HTERT RPE-1 (cell line): ENCODE measurements around the gene PDE1A.

ENCODE experiments used
- in situ Hi-C: fragments of 300-500 bp; cut with MboI; formaldehyde crosslinking; loops from 4 replicates; pipeline ENCODE4 v1.14.3; 2020; ENCODE audit warnings: low sequenced_read_pairs

The PDE1A gene

GRCh38 chr2:182144041-182144775 is 282.6 kb downstream of the PDE1A start:
- in situ Hi-C loops = no loop called here

- in situ Hi-C loops = no loop called here
These were observed 284.8 kb downstream of the PDE1A start for GRCh38 chr2:182142062-182142461.

GRCh38 chr2:182134201-182134600 is 292.6 kb downstream of the PDE1A start:
- in situ Hi-C loops = no loop called here

- in situ Hi-C loops = no loop called here
These were observed 293.5 kb downstream of the PDE1A start for GRCh38 chr2:182133195-182133891.

GRCh38 chr2:182132605-182133004 is 294.2 kb downstream of the PDE1A start:
- in situ Hi-C loops = no loop called here

- in situ Hi-C loops = no loop called here
These were observed 297.8 kb downstream of the PDE1A start for GRCh38 chr2:182128821-182129707.

GRCh38 chr2:182117196-182117595 is 309.6 kb downstream of the PDE1A start:
- in situ Hi-C loops = no loop called here

GRCh38 chr2:182116774-182117173 is 310.1 kb downstream of the PDE1A start:
- in situ Hi-C loops = no loop called here

GRCh38 chr2:182115258-182115657 is 311.6 kb downstream of the PDE1A start:
- in situ Hi-C loops = no loop called here

- in situ Hi-C loops = no loop called here
These were observed 313.5 kb downstream of the PDE1A start for GRCh38 chr2:182113334-182113733.

GRCh38 chr2:182110347-182110746 is 316.5 kb downstream of the PDE1A start:
- in situ Hi-C loops = no loop called here

GRCh38 chr2:182103526-182103925 is 323.3 kb downstream of the PDE1A start:
- in situ Hi-C loops = no loop called here

- in situ Hi-C loops = no loop called here
These were observed 325.6 kb downstream of the PDE1A start for GRCh38 chr2:182101263-182101662.

GRCh38 chr2:182098648-182099047 is 328.2 kb downstream of the PDE1A start:
- in situ Hi-C loops = no loop called here

GRCh38 chr2:182097571-182098164 is 329.2 kb downstream of the PDE1A start:
- in situ Hi-C loops = no loop called here

GRCh38 chr2:182090486-182090885 is 336.4 kb downstream of the PDE1A start:
- in situ Hi-C loops = no loop called here
